Measurements from ENCODE around the gene NEURL3.

Gene NEURL3

GRCh38 chr2:96536445-96537065 lies 31.4 kb upstream of the NEURL3 start, which contains the start of gene ARID5A:
ARID5A (plus strand) TSS chr2:96536752; CDS start chr2:96536827, 75 bp downstream.
- CTCF ChIA-PET = interaction anchor here (1.7 to 26.6 kb wide), 4 partner anchors 8 to 24 kb away, joined by 4 to 349 read pairs (median 75); partner anchors contain the start of gene NEURL3
- peak; percentile 93 for DNase-seq (ENCODE audit: extremely low spot score)
- POLR2A ChIA-PET = interaction anchor here (1.1 to 1.5 kb wide), 2 partner anchors 8 to 18 kb away, joined by 3 to 4 read pairs; no protein-coding TSS in a partner anchor
- TF ChIP-seq, protein P1, sequence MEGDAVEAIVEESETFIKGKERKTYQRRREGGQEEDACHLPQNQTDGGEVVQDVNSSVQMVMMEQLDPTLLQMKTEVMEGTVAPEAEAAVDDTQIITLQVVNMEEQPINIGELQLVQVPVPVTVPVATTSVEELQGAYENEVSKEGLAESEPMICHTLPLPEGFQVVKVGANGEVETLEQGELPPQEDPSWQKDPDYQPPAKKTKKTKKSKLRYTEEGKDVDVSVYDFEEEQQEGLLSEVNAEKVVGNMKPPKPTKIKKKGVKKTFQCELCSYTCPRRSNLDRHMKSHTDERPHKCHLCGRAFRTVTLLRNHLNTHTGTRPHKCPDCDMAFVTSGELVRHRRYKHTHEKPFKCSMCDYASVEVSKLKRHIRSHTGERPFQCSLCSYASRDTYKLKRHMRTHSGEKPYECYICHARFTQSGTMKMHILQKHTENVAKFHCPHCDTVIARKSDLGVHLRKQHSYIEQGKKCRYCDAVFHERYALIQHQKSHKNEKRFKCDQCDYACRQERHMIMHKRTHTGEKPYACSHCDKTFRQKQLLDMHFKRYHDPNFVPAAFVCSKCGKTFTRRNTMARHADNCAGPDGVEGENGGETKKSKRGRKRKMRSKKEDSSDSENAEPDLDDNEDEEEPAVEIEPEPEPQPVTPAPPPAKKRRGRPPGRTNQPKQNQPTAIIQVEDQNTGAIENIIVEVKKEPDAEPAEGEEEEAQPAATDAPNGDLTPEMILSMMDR (IDR thresholded peaks at IDR 0.05; ENCODE audit: control extremely low read depth, extremely low read depth, low read depth, missing control alignments) = no peak

DNA sequence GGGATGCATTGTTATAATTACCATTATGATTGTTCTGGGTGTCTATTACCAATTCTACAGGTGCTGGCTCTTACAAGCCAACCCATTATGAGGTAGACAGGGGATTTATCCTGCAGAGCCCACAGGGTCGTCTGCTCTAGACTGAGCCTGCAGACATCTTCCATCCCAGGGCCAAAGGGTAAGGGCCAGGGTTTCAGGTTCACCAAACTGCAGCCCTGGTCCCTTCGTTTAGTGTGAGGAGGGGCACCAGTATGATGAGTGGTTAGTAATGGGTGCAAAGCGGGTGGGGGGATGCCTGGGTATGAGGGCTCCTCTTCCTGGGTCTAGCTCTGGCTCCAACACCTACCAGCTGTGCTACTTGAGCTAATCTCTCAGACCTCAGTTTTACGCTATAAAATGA lies 30.2 kb upstream of the NEURL3 start:
- DNase-seq (ENCODE audit: extremely low spot score) = no peak
- ChIA-PET POLR2A (interaction anchor here (0.6 to 0.9 kb wide), 4 partner anchors 8 to 276 kb away, joined by 3 to 7 read pairs (median 4); partner anchors contain the start of gene CNNM4), CTCF (interaction anchor here (1.3 to 26.6 kb wide), 7 partner anchors 8 to 543 kb away, joined by 3 to 349 read pairs (median 6); partner anchors contain the start of gene NEURL3)
- TF ChIP-seq, protein P1 (IDR thresholded peaks at IDR 0.05; ENCODE audit: control extremely low read depth, extremely low read depth, low read depth, missing control alignments) = no peak

GRCh38 chr2:96534701-96535181 lies 29.6 kb upstream of the NEURL3 start:
- POLR2A ChIA-PET = interaction anchor here (0.9 kb wide), 1 partner anchor 226 kb away, joined by 3 read pairs; the partner anchor contains the start of gene CNNM4
- CTCF ChIA-PET = interaction anchor here (1.0 to 26.6 kb wide), 9 partner anchors 8 to 542 kb away, joined by 3 to 349 read pairs (median 6); partner anchors contain the start of gene NEURL3
- TF ChIP-seq, protein P1 (IDR thresholded peaks at IDR 0.05; ENCODE audit: control extremely low read depth, extremely low read depth, low read depth, missing control alignments) = no peak
- DNase-seq (ENCODE audit: extremely low spot score) = no peak

- TF ChIP-seq, protein P1 (IDR thresholded peaks at IDR 0.05; ENCODE audit: control extremely low read depth, extremely low read depth, low read depth, missing control alignments) = no peak
- DNase-seq (ENCODE audit: extremely low spot score) = no peak
- ChIA-PET CTCF (interaction anchor here (1.0 to 26.6 kb wide), 9 partner anchors 7 to 541 kb away, joined by 3 to 349 read pairs (median 7); partner anchors contain the start of genes ARID5A and NEURL3), POLR2A (no interaction called here)
Observed at GRCh38 chr2:96534141-96534540, 29.0 kb upstream of the NEURL3 start.

GRCh38 chr2:96533292-96534073 lies 28.3 kb upstream of the NEURL3 start:
- CTCF ChIA-PET = interaction anchor here (1.0 to 26.6 kb wide), 11 partner anchors 8 to 541 kb away, joined by 3 to 349 read pairs (median 5); partner anchors contain the start of genes ARID5A and NEURL3
- TF ChIP-seq, protein P1 (IDR thresholded peaks at IDR 0.05; ENCODE audit: control extremely low read depth, extremely low read depth, low read depth, missing control alignments) = no peak
- no peak for DNase-seq (ENCODE audit: extremely low spot score)
- POLR2A ChIA-PET = interaction anchor here (0.6 kb wide), 1 partner anchor 208 kb away, joined by 4 read pairs; no protein-coding TSS in a partner anchor

Measured in GM10248 (cell line).